NCI-H1417 (cell line): ENCODE results near the gene SPHK2.
"Not testable (repeated sequence)": the region's sequence is repeated elsewhere in the genome, so short reads cannot be mapped to it uniquely, and the experiment has no call there.

Source experiments
- DNase-seq, 3 experiments: peaks; one replicate each; lab custom pipeline; 2025; lab: John Stamatoyannopoulos, UW

Gene SPHK2

DNA sequence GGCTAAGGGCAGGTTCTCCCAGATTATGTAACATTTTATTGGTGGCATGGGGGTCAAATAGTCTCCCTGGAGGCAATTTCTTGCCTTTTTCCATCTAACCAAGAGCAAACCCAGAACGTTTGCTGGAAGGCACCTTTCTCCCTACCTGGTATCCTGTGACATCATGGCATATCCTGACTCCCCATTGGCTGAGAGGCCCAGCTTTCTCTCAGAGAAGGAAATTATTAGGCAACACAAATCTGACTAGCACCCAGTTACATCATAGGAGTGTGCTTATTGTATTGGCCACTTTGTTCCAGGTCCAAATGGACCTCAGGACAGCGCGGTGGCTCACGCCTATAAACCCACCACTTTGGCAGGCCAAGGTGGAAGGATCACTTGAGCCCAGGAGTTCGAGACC is 40.5 kb downstream of the SPHK2 start:
- DNase-seq, result no peak

DNA sequence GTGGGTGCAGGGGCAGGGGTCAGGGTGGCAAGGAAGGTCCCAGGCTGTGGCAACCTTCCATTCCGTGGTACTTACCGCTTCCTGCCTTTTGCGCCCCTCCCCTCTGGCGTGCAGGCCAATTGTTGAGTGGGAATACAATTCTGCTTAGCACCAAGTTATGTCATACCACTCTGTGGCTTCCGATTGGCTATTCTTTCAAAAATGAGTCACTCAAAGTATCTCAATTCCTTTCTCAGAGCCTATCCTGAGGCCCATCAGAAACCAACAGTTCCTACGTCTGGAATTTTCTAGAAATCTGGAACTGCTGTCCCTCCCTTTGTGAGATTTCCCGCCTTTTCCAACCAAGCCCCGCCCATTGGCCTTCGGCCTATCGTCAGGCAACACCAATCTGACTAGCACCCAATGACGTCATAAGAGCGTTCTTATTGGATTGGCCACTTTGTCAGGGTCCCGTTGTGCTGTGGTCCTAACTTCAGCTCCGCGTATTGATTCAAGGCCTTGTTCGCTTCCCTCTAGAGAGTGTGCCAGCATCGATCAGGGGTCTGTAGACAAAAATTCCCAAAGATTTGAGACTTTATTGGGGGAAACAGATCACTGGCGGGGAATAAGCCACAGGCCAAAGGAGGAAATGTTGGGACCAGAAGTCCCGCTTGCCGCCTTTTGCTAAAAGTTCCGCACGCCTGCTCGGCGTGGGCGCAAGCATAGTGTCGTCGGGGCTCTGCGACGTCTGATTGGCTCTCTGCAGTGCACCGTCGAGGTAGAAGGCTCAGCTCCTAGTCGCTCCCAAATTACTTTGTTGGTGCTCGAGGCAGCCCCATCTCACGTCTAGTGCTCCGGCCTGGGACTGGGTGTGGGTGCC is 41.8 kb downstream of the SPHK2 start:
- peak in 2 of 3 experiments; percentile 52 to 80 for DNase-seq

DNA sequence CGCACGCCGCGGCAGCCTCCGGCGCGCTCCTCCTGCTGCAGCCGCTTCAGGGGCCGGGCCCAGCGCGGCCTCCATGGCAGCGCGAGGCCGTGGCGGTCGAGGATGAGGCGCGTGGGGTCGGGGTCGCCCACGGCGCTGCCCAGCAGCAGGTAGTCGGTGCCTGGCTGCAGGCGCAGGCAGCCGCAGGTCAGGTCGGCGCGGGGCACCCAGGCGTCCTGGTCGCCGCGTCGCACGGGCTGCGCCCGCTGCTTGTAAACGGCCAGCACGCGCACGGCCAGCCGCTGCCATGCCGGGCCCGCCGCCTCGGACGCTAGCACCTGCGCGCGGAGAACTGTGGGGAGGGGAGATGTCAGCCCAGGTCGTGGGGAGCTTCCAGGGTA is 42.4 kb downstream of the SPHK2 start:
- no peak for DNase-seq

DNA sequence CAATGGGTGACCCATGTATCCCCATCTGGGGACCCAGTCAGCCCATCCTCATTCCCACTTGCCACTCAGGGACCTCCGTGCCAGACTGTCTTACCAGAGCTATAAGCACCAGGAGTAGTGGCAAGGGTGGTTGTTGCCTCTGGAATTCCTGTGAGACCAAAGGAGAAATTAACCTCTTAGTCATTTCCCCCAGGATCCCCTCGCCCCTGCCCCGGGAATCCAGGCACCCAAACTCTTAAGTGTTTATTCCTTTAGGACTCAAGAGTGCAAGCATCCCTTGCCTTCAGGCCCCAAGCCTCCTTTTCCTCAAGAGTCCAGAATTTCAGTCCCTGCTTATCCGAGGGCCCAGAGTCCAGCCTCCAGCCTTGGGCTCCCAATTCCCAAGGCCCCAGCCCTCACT is 44.4 kb downstream of the SPHK2 start:
- no peak for DNase-seq

DNA sequence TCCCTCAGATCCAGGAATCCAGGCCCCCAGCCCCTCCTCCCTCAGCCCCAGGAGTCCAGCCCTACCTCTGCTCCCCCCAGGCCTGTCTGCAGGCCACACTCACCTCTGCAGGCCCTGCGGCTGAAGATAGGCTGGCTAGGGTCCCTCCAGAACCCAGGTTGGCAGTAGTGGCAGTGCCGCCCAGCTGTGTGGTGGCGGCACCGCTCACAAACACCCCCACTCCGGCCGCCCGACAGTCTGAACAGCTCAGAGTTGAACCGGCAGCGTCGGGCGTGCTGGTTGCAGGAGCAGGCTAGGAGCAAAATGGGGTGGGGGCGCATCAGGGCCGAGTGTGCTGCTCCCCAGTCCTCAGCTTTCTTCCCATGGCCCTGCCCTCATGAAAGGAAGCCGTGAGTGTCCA is 45.2 kb downstream of the SPHK2 start:
- no peak for DNase-seq

DNA sequence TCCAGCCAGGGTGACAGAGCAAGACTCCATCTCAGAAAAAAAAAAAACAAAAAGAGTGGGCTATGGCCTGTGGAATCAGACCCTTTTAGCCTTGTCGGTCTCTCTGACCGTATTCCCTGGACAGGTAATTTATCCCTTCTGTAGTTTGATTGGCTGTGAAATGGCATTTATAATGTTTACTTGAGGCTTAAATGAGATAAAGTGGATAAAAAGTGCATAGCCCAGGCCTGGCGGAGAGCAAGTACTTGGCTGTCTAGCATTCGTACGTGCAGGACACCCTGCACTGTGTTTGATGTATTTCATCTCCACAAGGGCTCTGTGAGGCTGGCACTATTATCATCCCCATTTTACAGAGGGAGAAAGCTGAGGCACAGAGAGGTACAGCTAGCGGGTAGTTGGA is 46.5 kb downstream of the SPHK2 start:
- no peak for DNase-seq

DNA sequence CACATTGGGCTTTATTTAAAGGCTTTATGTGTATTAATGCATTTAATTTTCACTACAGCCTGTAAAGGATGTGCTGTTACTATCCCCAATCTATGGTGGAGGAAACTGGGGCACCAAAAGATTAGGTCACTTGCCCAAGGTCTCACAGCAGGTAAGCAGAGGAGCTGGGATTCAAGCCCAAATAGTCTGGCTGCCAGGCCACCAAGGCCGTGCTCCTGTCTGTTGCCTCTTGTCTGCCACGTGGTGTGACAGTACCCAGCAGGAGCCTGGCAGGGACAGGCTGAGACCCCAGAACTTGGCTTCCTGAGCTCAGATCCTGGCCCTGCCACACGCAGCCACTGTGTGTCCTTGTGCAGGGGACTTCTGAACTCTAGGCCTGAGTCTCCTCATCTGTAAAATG is 49.0 kb downstream of the SPHK2 start:
- no peak for DNase-seq

DNA sequence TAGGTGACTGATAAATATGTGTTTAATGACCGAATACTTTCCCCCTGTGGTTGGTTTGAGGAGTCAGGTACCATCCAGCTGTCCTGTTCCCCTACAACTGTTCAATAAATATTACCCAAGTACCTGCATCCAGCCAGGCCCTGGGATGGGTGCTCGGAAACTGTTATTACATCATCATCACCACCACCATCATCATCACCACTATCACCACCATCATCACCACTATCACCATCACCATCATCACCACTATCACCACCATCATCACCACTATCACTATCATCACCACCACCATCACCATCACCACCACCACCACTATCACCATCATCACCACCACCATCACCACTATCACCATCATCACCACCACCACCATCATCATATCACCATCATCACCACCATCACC is 49.5 kb downstream of the SPHK2 start:
- no peak for DNase-seq

DNA sequence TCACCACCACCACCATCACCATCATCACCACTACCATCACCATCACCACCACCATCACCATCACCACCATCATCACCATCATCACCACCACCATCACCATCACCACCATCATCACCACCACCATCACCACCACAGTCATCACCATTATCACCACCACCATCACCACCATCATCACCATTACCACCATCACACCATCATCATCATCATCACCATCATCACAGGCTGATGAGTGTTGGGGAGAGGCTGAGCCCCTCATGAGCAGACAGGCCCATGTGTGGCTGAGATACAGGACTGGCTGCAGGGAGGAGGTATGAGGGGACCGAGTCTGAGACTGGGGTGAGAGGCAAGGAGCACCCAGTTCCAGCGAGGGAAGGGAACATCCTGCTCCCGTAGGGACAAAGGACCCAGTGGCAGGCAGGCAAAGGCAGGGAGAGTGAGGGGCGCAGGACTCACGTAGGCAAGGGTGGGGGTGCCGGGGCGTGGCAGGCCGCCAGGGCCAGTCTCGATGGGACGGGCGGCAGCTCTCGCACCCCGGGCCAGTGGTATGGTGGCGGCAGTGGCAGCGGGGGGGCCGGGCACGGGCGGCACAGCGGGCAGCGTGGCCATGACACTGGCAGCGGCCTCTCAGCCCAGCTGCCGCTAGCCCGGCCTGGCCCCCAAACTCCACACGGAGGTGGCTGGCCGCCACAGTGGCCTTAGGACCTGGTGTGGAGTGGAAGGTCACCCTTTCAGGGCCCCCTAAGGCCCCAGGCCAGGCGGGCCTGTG is 50.8 kb downstream of the SPHK2 start:
- DNase-seq, result no peak

DNA sequence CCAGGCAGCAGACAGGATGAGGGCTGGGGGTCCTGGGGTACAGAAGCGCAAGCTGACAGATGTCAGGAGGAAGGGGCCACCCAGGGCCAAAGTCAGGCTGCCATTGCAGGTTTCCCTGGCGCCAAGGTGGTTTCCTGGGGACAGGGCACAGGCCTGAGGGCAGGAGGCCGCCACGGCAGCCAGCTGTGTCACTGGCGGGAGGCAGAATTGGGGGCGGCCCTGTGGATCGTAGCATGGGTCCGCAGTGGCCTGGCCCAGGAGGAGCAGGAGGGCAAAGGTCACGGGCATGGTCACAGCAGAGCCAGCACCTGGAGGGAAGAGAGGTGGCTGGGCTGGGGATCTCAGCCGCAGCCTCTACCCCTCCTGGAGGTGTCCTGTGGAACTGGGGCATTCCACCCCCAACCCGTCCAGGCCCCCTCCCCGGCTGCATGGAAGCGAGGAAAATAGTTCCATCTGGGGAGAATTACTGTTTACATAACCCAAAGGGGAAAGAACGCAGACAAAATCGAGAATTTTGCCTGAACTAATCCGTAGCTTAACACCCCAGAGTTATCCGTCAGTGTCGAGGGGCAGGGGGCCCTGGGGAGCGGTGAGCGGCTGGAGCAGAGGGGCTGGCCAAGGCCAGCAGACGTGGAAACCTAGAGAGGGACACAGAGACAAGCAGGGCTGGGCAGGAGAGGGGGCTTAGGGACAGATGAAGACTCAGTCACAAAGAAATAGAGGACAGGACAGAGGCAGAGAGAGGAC is 51.6 kb downstream of the SPHK2 start:
- DNase-seq, result no peak

DNA sequence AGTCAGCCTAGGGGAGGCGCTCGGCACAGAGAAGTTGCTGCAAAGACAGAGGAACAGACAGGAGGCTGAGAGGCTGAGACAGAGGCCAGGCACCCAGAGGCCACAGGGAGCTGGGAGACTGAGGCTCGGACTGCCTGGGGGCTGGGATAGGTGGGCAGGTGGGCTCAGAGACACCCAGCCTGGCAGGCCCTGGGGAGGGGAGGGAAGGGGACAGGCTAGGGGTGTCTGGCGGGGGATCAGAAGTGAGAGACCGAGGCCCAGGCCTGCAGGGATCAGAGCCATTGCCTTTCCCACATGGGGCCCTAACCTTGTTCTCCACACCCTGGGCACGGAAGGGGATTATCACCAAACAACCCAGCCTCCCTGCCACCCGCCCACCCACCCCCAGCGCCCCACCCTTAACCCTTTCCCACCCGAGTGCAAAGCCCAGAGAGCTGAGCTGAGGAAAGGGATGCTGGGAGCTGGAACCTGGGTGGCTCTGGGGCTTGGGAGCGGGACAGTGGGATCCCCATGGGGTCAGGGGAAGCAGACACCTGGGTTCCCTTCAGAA is 52.2 kb downstream of the SPHK2 start:
- DNase-seq, result no peak

DNA sequence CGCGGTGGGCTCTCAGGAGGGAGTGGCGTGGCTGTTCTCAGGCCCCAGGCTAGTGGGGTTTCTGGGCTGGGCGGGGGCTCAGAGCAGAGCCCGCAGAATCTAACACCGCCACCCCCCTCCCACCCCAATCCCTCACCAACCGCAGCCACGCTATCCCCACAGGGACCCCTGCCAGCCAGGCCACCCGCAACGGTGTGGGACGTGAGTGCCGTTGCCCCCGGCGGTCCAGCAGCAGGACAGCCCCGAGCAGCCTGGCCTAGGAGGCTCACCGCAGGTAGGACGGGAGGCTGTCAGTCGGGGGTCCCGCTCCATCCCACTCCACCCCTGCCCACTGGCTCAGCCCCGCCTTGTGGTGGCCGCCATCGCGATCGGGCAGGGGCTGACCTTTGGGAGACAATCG is 53.7 kb downstream of the SPHK2 start, which contains the start of gene NTN5:
TSS of gene NTN5 (minus strand) at position 24 of the 400 bp plus-strand sequence. CDS start 2,031 bp downstream, outside the sequence.
- DNase-seq, result no peak

DNA sequence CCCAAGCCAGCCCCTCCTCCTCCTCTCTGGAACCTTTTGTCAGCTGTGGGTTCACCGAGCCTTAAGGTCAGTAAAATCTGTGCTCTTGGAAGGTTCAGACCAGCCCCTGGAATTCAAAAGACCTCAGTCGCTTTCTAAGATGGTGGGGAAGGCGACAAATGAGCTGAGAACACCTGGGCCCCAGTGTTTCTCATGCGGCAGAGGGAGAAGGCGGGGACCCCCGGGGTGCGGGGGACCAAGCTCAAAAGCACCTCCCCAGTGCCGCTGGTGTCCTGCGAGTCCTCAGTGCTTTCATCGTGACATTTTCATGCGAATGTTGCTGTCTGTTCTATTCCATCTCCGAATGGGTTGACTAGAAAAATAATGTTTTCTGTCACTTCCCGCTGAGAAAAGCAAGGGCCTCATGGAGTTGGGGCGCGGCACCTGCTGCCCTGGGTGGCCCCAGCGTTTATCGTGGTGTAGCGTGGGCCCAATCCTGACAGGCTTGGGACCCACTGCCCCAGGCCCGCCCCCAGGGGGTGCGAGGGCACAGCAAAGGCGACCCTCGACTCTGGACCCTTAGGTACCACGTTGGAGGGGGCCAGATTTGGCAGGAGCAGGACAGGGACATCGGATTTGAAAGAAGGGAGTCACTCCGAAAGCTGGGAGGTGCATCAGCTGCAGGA is 54.3 kb downstream of the SPHK2 start:
- DNase-seq, result no peak

DNA sequence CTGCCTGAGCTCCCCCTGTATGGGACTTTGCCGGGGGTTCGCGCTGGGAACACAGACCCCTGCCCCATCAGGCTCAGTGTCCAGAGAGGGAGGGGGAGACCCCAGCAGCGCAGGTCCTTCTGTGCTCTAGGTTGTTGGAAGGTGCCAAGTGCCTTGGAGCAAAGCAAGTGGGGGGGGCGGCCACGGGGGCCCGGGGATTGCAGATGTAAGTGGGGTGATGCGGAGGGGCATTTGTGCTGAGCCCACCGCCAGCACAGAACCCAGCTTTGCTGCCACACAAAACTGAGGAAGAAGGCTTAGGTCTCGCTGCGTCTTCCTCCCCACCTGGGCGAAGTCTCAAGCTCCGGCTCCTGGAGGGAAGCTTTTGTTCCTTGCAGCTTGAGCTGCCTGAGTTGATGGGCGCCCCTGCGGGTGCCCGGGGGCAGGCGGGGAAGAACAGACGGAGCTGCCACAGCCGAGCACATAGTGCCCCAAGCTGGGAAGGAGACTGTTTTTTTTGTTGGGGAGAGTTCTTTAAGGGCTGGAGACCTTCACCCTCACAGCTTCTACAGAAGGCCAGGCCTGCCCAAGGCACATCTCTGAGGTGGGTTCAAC is 55.0 kb downstream of the SPHK2 start:
- no peak for DNase-seq

DNA sequence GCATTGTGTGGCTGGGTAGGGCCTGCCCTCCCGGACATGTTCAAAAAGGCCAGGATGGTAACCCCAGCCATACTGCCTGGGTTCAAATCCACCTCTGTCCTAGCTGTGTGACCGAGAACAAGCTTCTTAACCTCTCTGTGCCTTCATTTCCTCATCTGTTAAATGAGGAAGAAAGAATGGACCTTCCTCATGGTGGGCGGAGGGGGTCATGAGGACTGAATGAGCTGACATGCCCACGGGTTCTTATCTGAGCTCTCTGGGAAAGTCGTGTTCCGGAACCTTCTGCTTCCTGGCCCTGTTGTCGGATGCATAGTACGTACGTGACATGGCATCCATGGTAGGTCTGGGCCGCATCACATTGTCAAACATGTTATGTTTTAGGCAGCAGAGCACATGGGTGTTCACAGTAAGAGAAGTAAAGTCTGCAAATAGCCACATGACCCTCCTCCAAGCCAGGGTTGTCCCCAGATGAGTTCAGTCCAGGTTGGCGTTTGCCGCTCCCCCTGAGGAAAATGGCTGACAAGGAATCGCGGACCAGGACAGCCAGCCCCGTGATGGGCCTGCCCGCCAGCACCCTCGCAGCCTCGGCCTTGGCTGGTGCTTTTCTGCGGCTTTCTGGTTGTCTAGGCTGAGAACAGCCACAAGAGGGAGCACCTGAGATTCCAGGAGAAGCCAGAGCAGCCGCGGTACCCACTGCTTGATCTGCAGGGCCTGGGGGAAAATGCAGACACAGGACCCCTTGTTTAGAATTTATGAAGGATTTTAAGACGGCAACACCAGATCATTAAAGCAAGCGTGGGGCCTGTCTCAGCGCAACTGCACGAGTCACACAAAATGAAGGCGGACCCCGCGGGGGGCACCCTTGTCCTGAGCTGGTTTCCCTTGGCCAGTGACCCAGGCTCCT is 55.9 kb downstream of the SPHK2 start:
- peak; percentile 61 to 89 (median 87) for DNase-seq

DNA sequence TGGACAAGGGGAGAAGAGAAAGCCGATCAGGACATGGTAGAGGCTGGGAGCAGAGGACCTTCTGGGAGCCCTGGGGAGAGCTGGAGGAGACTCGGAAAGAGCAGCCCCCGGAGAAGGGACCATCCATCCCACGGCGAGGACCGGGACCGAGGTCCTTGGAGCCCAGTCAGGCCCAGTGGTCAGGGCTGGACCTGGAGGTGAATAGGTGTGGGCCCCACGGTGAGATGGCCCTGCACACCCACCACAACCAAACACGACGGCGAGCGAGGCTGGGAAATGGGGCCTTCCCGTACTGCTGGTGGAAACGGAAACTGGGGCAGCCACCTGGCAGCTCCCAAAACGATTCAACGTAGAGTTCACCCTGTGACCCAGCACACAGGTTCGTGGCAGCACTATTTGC is 57.2 kb downstream of the SPHK2 start:
- no peak for DNase-seq

DNA sequence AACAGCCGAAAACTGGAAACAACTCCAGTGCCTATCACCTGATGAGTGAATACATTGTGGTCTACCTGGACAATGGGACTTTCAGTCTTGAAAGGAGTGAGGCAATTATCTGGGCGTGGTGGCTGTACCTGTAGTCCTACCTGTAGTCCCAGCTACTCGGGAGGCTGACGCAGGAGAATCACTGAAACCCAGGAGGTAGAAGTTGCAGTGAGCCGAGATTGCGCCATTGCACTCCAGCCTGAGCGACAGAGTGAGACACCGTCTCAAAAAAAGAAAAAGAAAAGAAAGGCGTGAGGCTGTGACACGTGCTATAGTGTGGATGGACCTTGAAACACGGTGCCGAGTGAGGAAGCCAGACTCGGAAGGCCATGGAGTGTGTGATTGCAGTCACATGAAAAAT is 57.6 kb downstream of the SPHK2 start:
- DNase-seq, result no peak

DNA sequence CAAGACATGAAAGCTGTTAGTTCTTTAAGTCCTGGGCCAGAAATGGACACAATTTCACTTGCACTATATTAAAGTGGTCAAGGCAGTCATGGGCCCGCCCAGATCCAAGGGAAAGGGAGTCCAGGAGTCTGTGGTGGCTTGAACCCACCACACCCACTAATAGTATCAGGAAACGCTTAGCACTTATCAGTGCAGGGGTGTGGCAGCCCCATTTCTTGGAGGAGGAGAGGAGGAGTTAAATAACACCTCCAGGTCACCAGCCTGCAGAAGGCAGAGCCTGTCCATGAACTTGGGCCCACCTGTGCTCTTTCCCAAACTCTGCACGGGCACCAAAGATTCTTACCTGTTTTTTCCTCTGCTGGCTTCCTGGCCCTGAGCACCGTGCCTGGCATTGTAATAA is 58.9 kb downstream of the SPHK2 start:
- DNase-seq, result no peak

DNA sequence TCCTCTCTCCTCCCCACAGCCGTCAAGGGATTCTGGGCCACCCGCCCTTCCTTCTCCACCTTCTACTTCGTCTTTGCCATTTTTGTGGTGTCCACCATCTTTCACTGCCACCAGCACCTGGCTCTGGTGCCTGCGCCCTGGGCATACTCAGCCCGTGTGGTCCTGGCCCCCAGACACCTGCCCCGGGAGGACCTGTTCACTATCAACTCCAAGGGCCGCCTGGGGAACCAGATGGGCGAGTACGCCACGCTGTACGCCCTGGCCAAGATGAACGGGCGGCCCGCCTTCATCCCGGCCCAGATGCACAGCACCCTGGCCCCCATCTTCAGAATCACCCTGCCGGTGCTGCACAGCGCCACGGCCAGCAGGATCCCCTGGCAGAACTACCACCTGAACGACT is 60.7 kb downstream of the SPHK2 start:
- not testable (repeated sequence) for DNase-seq
